ENCODE data around the gene TMCC1.

DNA sequence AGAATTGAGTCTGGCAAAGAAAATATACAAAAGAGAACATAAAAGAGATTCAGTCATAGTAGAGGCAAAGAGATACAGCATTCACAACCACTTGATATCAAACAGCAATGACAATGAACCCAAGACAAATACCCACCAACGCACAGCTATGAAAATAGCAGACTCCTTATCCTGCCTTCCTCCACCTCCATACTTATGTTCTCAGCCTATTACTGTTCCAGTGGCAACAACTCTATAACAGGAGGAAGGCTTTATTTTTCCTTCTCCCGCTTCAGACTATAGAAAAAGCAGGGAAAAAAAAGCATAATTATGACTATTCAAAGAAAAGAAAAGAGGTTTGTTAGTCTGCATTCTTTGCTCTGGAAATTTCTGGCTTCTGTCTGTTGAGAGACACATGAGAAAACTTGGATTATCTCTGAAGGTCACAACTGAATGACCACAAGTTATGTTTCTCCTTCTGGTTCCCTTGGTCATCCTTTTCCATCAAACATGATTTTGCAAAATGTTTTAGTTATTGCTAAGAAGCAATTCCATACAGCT, 205.9 kb downstream of the TMCC1 start:
- TF ChIP-seq, protein P1, sequence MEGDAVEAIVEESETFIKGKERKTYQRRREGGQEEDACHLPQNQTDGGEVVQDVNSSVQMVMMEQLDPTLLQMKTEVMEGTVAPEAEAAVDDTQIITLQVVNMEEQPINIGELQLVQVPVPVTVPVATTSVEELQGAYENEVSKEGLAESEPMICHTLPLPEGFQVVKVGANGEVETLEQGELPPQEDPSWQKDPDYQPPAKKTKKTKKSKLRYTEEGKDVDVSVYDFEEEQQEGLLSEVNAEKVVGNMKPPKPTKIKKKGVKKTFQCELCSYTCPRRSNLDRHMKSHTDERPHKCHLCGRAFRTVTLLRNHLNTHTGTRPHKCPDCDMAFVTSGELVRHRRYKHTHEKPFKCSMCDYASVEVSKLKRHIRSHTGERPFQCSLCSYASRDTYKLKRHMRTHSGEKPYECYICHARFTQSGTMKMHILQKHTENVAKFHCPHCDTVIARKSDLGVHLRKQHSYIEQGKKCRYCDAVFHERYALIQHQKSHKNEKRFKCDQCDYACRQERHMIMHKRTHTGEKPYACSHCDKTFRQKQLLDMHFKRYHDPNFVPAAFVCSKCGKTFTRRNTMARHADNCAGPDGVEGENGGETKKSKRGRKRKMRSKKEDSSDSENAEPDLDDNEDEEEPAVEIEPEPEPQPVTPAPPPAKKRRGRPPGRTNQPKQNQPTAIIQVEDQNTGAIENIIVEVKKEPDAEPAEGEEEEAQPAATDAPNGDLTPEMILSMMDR (IDR thresholded peaks at IDR 0.05): no peak
- TF ChIP-seq POLR2A (IDR thresholded peaks at IDR 0.05): no peak
